ENCODE data around the gene PRELP. TPM values are rescaled to one million over a fixed set of nuclear protein-coding genes. Genes with fewer than 3 reads are reported as not detected.

PRELP gene
- total and polyA plus RNA-seq, 2 donors (not counting 1 experiment from before 2014, with no cell fraction given) = not detected

- no peaks in the 10 kb centered on the region for H3K9me3 ChIP-seq (ENCODE audit: control extremely low read depth in 1 of 3, control insufficient read depth in 2 of 3, insufficient read depth in 1 of 3, low read length in 2 of 3)
- no peak for ATAC-seq (ENCODE audit: low read depth)
- ChIA-PET POLR2A (no interaction called here), CTCF (interaction anchor here (0.7 to 18.7 kb wide), 6 partner anchors 7 to 212 kb away, joined by 4 to 511 read pairs (median 6); no protein-coding TSS in a partner anchor)
- peaks cover 4% of the 10 kb centered on the region in 2 donors for H3K4me1 ChIP-seq (ENCODE audit: control insufficient read depth in 2 of 2, insufficient read depth in 2 of 2, low read length in 2 of 2)
- H3K9me3 Mint-ChIP-seq (ENCODE audit: insufficient read depth) = no peaks in the 10 kb centered on the region
- 100% methylated on average over 2 of the region's 2 CpGs for WGBS (ENCODE audit: insufficient coverage)
- H3K27me3 ChIP-seq (replicated peaks in 1 of 4; ENCODE audit: control extremely low read depth in 1 of 4, control insufficient read depth in 3 of 4, insufficient read depth in 4 of 4, low read length in 3 of 4) = no peaks in the 10 kb centered on the region
- TF ChIP-seq CTCF (IDR thresholded peaks at IDR 0.05) = no peak
- no peak for TF ChIP-seq EZH2 (IDR thresholded peaks at IDR 0.05; ENCODE audit: borderline replicate concordance, insufficient read depth, low read depth, low read length, poor library complexity, severe bottlenecking)
- H3K36me3 ChIP-seq (replicated peaks in 1 of 2; ENCODE audit: control extremely low read depth in 1 of 2, control insufficient read depth in 1 of 2, extremely low read depth in 1 of 2, insufficient read depth in 2 of 2, low read length in 1 of 2) = no peaks in the 10 kb centered on the region
- no peak for DNase-seq
- H3K4me3 Mint-ChIP-seq = no peak overlapping the region
- intact Hi-C loops (cut with micrococcal nuclease) = no loop called here
- no peak overlapping the region for H3K27ac ChIP-seq (ENCODE audit: low read length in 2 of 2)
- no peak overlapping the region for H3K9ac ChIP-seq (ENCODE audit: low read length)
- H3K4me3 ChIP-seq (ENCODE audit: control extremely low read depth in 1 of 5, extremely low read depth in 1 of 5, insufficient read depth in 1 of 5, low read depth in 2 of 5, low read length in 4 of 5) = no peak overlapping the region
- H3K27me3 Mint-ChIP-seq = peaks cover 10% of the 10 kb centered on the region
- H3K79me2 ChIP-seq (ENCODE audit: control insufficient read depth, insufficient read depth, low read length) = no peaks in the 10 kb centered on the region
- H3K4me1 Mint-ChIP-seq = peaks cover 17% of the 10 kb centered on the region
- H4K20me1 ChIP-seq (ENCODE audit: control insufficient read depth, insufficient read depth, low read length, poor library complexity, severe bottlenecking) = no peaks in the 10 kb centered on the region
- H3K4me2 ChIP-seq (replicated peaks; ENCODE audit: low read depth, low read length, poor library complexity, severe bottlenecking) = no peak overlapping the region
- H2AFZ ChIP-seq (ENCODE audit: insufficient read depth, low read depth, low read length, poor library complexity, severe bottlenecking) = no peak overlapping the region
- no peak overlapping the region for H3K27ac Mint-ChIP-seq
Measured at GRCh38 chr1:203480084-203480483, 4.5 kb downstream of the PRELP start.

GRCh38 chr1:203480525-203481084 lies 5.0 kb downstream of the PRELP start:
- DNase-seq = peak; percentile 37
- TF ChIP-seq CTCF (IDR thresholded peaks at IDR 0.05) (no peak), EZH2 (IDR thresholded peaks at IDR 0.05; ENCODE audit: borderline replicate concordance, insufficient read depth, low read depth, low read length, poor library complexity, severe bottlenecking) (no peak)
- no peak overlapping the region for H3K9ac ChIP-seq (ENCODE audit: low read length)

More at GRCh38 chr1:203480525-203481084, 5.0 kb downstream of the PRELP start:
- POLR2A ChIA-PET = no interaction called here
- H3K4me1 Mint-ChIP-seq = peaks cover 17% of the 10 kb centered on the region
- Histone ChIP-seq H4K20me1 (ENCODE audit: control insufficient read depth, insufficient read depth, low read length, poor library complexity, severe bottlenecking) (no peaks in the 10 kb centered on the region), H3K27me3 (replicated peaks in 1 of 4; ENCODE audit: control extremely low read depth in 1 of 4, control insufficient read depth in 3 of 4, insufficient read depth in 4 of 4, low read length in 3 of 4) (no peaks in the 10 kb centered on the region), H3K27ac (ENCODE audit: low read length in 2 of 2) (no peak overlapping the region), H3K9me3 (ENCODE audit: control extremely low read depth in 1 of 3, control insufficient read depth in 2 of 3, insufficient read depth in 1 of 3, low read length in 2 of 3) (no peaks in the 10 kb centered on the region), H3K4me2 (replicated peaks; ENCODE audit: low read depth, low read length, poor library complexity, severe bottlenecking) (no peak overlapping the region), H3K79me2 (ENCODE audit: control insufficient read depth, insufficient read depth, low read length) (no peaks in the 10 kb centered on the region), H3K36me3 (replicated peaks in 1 of 2; ENCODE audit: control extremely low read depth in 1 of 2, control insufficient read depth in 1 of 2, extremely low read depth in 1 of 2, insufficient read depth in 2 of 2, low read length in 1 of 2) (no peaks in the 10 kb centered on the region), H3K4me3 (ENCODE audit: control extremely low read depth in 1 of 5, extremely low read depth in 1 of 5, insufficient read depth in 1 of 5, low read depth in 2 of 5, low read length in 4 of 5) (no peak overlapping the region), H2AFZ (ENCODE audit: insufficient read depth, low read depth, low read length, poor library complexity, severe bottlenecking) (no peak overlapping the region), H3K4me1 (ENCODE audit: control insufficient read depth in 2 of 2, insufficient read depth in 2 of 2, low read length in 2 of 2) (peaks cover 4% of the 10 kb centered on the region in 2 donors)
- no peak for ATAC-seq (ENCODE audit: low read depth)
- no peaks in the 10 kb centered on the region for H3K9me3 Mint-ChIP-seq (ENCODE audit: insufficient read depth)
- 71% methylated on average over 4 of the region's 6 CpGs for WGBS (ENCODE audit: insufficient coverage)
- intact Hi-C loops (cut with micrococcal nuclease) = no loop called here
- CTCF ChIA-PET = interaction anchor here (1.1 to 18.7 kb wide), 4 partner anchors 139 to 213 kb away, joined by 3 to 511 read pairs (median 6); no protein-coding TSS in a partner anchor
- no peak overlapping the region for H3K27ac Mint-ChIP-seq
- H3K27me3 Mint-ChIP-seq = peaks cover 8% of the 10 kb centered on the region
- no peak overlapping the region for H3K4me3 Mint-ChIP-seq

All from B cell (primary cell).